Left ventricle myocardium inferior (tissue), 1 donor: ENCODE data around the gene FAM13B. TPM values are rescaled to one million over a fixed set of nuclear protein-coding genes. Genes with fewer than 3 reads are reported as not detected.
"Not testable (repeated sequence)": the region's sequence is repeated elsewhere in the genome, so short reads cannot be mapped to it uniquely, and the experiment has no call there.

Experiments used
- DNase-seq: peaks from one replicate; pipeline ENCODE4 v3.0.0-alpha.2; 2020
- H3K27ac ChIP-seq: fragments of 200-600 bp; replicated peaks from 2 replicates; pipeline ENCODE4 v1.8.0; 2021
- H3K27me3 ChIP-seq: fragments of 200-600 bp; 2 replicates; pipeline ENCODE4 v1.8.0; 2021; ENCODE audit warnings: low read depth
- H3K36me3 ChIP-seq: fragments of 200-600 bp; 2 replicates; pipeline ENCODE4 v1.8.0; 2021
- H3K4me1 ChIP-seq: fragments of 200-600 bp; 2 replicates; pipeline ENCODE4 v1.8.0; 2021
- H3K4me3 ChIP-seq: fragments of 200-600 bp; 2 replicates; pipeline ENCODE4 v1.8.0; 2021; ENCODE audit warnings: mild to moderate bottlenecking, moderate library complexity
- H3K9me3 ChIP-seq: fragments of 200-600 bp; replicated peaks from 2 replicates; pipeline ENCODE4 v1.8.0; 2021
- intact Hi-C: fragments of 100-400 bp; cut with micrococcal nuclease; formaldehyde crosslinking; loops from one replicate; pipeline ENCODE4 v1.11.0; 2022
- total RNA-seq: library from RNA; stranded (reverse); fragmentation: NEBNext Ultra II Directional; extraction: Animal tissue kit (Norgen Biotek cat#: 25700); gene quantifications from one replicate; pipeline ENCODE4 v1.2.1, GENCODE V29; 2021
- TF ChIP-seq, protein P1 (sequence below): fragments of 200-600 bp; IDR thresholded peaks from 2 replicates; pipeline ENCODE4 v1.8.0; 2021; ENCODE audit warnings: antibody characterized with exemption, mild to moderate bottlenecking, borderline replicate concordance
- donor health status: DM: no; HTN: yes; CAD: no; lungs with severe emphysema.

Gene FAM13B
- total RNA-seq, 1 donor from 2014 or later, result 22.1 TPM

GRCh38 chr5:137959488-137959887, 73.4 kb downstream of the FAM13B start:
- Histone ChIP-seq H3K9me3 (no peaks in the 10 kb centered on the region), H3K4me1 (peaks cover 44% of the 10 kb centered on the region), H3K27me3 (no peaks in the 10 kb centered on the region), H3K27ac (peak overlapping the region; percentile 2), H3K36me3 (peaks cover 26% of the 10 kb centered on the region), H3K4me3 (no peak overlapping the region)
- no peak for DNase-seq
- intact Hi-C loops, result no loop called here
- TF ChIP-seq, protein P1, sequence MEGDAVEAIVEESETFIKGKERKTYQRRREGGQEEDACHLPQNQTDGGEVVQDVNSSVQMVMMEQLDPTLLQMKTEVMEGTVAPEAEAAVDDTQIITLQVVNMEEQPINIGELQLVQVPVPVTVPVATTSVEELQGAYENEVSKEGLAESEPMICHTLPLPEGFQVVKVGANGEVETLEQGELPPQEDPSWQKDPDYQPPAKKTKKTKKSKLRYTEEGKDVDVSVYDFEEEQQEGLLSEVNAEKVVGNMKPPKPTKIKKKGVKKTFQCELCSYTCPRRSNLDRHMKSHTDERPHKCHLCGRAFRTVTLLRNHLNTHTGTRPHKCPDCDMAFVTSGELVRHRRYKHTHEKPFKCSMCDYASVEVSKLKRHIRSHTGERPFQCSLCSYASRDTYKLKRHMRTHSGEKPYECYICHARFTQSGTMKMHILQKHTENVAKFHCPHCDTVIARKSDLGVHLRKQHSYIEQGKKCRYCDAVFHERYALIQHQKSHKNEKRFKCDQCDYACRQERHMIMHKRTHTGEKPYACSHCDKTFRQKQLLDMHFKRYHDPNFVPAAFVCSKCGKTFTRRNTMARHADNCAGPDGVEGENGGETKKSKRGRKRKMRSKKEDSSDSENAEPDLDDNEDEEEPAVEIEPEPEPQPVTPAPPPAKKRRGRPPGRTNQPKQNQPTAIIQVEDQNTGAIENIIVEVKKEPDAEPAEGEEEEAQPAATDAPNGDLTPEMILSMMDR, result no peak

GRCh38 chr5:137957948-137958347, 74.9 kb downstream of the FAM13B start:
- Histone ChIP-seq H3K4me3 (no peak overlapping the region), H3K27ac (no peak overlapping the region), H3K36me3 (peaks cover 33% of the 10 kb centered on the region), H3K27me3 (no peaks in the 10 kb centered on the region), H3K4me1 (peaks cover 59% of the 10 kb centered on the region), H3K9me3 (no peaks in the 10 kb centered on the region)
- DNase-seq, result no peak
- TF ChIP-seq, protein P1, result no peak
- intact Hi-C loops, result no loop called here

- Histone ChIP-seq H3K27ac (peak overlapping the region; percentile 62), H3K4me3 (no peak overlapping the region), H3K9me3 (no peaks in the 10 kb centered on the region), H3K27me3 (no peaks in the 10 kb centered on the region), H3K4me1 (peaks cover 39% of the 10 kb centered on the region), H3K36me3 (peaks cover 50% of the 10 kb centered on the region)
- TF ChIP-seq, protein P1, result no peak
- intact Hi-C loops, result no loop called here
- DNase-seq, result no peak
These were observed 78.6 kb downstream of the FAM13B start for GRCh38 chr5:137954131-137954879.

- intact Hi-C loops, result no loop called here
- Histone ChIP-seq H3K4me3 (no peak overlapping the region), H3K36me3 (peaks cover 98% of the 10 kb centered on the region), H3K4me1 (peaks cover 6% of the 10 kb centered on the region), H3K27me3 (no peaks in the 10 kb centered on the region), H3K9me3 (no peaks in the 10 kb centered on the region), H3K27ac (no peak overlapping the region)
- DNase-seq, result no peak
- TF ChIP-seq, protein P1, result no peak
These were observed 87.1 kb downstream of the FAM13B start for GRCh38 chr5:137945825-137946224.

DNA sequence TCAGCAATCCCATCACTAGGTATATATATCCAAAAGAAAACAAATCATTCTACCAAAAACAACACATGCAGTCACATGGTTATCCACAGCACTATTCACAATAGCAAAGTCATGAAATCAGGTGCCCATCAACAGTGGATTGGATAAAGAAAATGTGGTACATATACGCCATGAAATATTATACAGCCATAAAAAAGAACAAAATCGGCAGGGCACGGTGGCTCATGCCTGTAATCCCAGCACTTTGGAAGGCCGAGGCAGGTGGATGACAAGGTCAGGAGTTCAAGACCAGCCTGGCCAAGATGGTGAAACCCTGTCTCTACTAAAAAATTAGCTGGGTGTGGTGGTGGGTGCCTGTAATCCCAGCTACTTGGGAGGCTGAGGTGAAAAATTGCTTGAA, 88.6 kb downstream of the FAM13B start:
- H3K36me3 ChIP-seq, result peaks cover 99% of the 10 kb centered on the region
- H3K27me3 ChIP-seq, H3K4me3 ChIP-seq, H3K9me3 ChIP-seq, H3K4me1 ChIP-seq, DNase-seq, H3K27ac ChIP-seq, intact Hi-C loops: not testable (repeated sequence)

DNA sequence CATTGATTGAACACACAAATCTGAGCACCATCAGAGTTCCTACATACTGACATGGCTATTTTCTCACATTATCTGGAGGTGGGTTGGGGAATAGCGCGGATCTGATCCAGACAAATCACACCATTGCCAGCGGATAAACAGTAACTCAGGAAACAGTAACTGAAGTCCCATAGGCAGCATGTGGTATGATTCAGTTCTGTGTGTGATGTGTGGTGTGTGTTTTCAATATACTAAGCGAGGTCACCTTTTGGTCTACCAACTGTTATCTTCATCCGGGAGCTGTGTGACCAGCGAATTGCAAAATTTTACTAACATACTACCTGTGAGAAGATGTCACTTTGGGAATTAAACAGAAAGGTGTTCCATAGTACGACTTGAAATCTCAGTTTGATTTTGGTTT, 93.5 kb downstream of the FAM13B start:
- Histone ChIP-seq H3K4me1 (peaks cover 15% of the 10 kb centered on the region), H3K27me3 (no peaks in the 10 kb centered on the region), H3K4me3 (no peak overlapping the region), H3K36me3 (peaks cover 80% of the 10 kb centered on the region), H3K27ac (no peak overlapping the region), H3K9me3 (no peaks in the 10 kb centered on the region)
- no peak for DNase-seq
- TF ChIP-seq, protein P1, result no peak
- intact Hi-C loops, result no loop called here
